H1 (cell line): ENCODE measurements around the gene OGFOD3.

Experiments used
- EZH2 ChIP-seq: fragments of 200-600 bp; sonication (generic); IDR thresholded peaks from 2 replicates; pipeline ENCODE4 v1.7.1; 2012; ENCODE audit warnings: low read depth, mild to moderate bottlenecking, moderate library complexity, low read length, inconsistent platforms; ENCODE audit not compliant: severe bottlenecking
- FOSL1 ChIP-seq: IDR thresholded peaks from 2 replicates; pipeline ENCODE4 v1.6.1; 2011; ENCODE audit warnings: mild to moderate bottlenecking, low read depth, low read length, moderate library complexity; ENCODE audit not compliant: insufficient read depth
- JUND ChIP-seq: IDR thresholded peaks from 2 replicates; pipeline ENCODE4 v1.6.1; 2011; ENCODE audit warnings: mild to moderate bottlenecking, improper control_type of control experiment, low read length
- POLR2AphosphoS5 ChIP-seq: IDR thresholded peaks from 2 replicates; pipeline ENCODE4 v1.6.1; 2011; ENCODE audit warnings: low read depth, low read length
- TAF1 ChIP-seq: IDR thresholded peaks from 2 replicates; pipeline ENCODE4 v1.6.1; 2011; ENCODE audit warnings: mild to moderate bottlenecking, low read depth, low read length
- TAF7 ChIP-seq: optimal IDR thresholded peaks from 2 replicates; pipeline ENCODE3; 2011; ENCODE audit warnings: low read depth, mild to moderate bottlenecking, inconsistent platforms, low read length, moderate library complexity, borderline replicate concordance
- ZNF274 ChIP-seq: IDR thresholded peaks from 2 replicates; pipeline ENCODE4 v1.7.0; 2012; ENCODE audit warnings: low read length, borderline replicate concordance; ENCODE audit errors: extremely low read depth
- TF ChIP-seq, protein P1 (sequence below): IDR thresholded peaks from 2 replicates; pipeline ENCODE4 v1.6.1; 2012; ENCODE audit warnings: inconsistent platforms
- TF ChIP-seq, protein P2 (sequence below), 3 experiments: IDR thresholded peaks; 1 replicate in 2 of 3; 2 replicates in 1 of 3; pipeline versions ENCODE4 v1.5.1 to v1.6.1; 2011; ENCODE audit warnings: low read length in 3 of 3, mild to moderate bottlenecking in 3 of 3, inconsistent platforms in 2 of 3, low read depth in 1 of 3, moderate library complexity in 1 of 3; ENCODE audit not compliant: insufficient read depth in 1 of 3; ENCODE audit errors: control extremely low read depth in 1 of 3

DNA sequence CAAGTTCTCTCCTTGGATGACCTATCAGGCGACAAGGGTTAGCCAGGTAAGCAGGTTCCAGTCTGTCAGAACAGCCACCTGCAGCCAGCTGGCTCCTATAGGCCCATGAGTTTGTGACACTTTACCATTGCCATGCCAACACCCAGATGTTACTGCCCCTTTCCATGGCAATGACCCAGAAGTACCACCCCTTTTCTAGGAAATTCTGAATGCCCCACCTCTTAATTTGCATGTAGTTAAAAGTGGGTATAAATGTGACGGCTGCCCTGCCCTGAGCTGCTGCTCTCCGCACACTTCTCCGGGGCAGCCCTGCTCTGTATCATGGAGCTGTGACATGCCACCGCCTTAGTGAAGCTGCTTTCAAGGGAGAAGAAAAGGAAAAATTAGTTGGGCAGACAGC lies 74.8 kb downstream of the OGFOD3 start:
- TF ChIP-seq, protein P1, sequence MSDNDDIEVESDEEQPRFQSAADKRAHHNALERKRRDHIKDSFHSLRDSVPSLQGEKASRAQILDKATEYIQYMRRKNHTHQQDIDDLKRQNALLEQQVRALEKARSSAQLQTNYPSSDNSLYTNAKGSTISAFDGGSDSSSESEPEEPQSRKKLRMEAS, result no peak
- TF ChIP-seq TAF1 (no peak), TAF7 (no peak), FOSL1 (no peak), EZH2 (no peak), ZNF274 (no peak), POLR2AphosphoS5 (no peak), JUND (no peak)
- TF ChIP-seq, protein P2, sequence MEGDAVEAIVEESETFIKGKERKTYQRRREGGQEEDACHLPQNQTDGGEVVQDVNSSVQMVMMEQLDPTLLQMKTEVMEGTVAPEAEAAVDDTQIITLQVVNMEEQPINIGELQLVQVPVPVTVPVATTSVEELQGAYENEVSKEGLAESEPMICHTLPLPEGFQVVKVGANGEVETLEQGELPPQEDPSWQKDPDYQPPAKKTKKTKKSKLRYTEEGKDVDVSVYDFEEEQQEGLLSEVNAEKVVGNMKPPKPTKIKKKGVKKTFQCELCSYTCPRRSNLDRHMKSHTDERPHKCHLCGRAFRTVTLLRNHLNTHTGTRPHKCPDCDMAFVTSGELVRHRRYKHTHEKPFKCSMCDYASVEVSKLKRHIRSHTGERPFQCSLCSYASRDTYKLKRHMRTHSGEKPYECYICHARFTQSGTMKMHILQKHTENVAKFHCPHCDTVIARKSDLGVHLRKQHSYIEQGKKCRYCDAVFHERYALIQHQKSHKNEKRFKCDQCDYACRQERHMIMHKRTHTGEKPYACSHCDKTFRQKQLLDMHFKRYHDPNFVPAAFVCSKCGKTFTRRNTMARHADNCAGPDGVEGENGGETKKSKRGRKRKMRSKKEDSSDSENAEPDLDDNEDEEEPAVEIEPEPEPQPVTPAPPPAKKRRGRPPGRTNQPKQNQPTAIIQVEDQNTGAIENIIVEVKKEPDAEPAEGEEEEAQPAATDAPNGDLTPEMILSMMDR (IDR thresholded peaks at IDR 0.05; ENCODE audit: control extremely low read depth in 1 of 3, insufficient read depth in 1 of 3, low read depth in 1 of 3, low read length in 3 of 3), result no peak
